ENCODE data around the gene CLDN19. TPM values are rescaled to one million over a fixed set of nuclear protein-coding genes. Genes with fewer than 3 reads are reported as not detected.
A peak's percentile ranks its signal among the peaks of the same experiment; 100 is the strongest.

The CLDN19 gene
- total RNA-seq, 1 experiment from 2014 or later: not detected

DNA sequence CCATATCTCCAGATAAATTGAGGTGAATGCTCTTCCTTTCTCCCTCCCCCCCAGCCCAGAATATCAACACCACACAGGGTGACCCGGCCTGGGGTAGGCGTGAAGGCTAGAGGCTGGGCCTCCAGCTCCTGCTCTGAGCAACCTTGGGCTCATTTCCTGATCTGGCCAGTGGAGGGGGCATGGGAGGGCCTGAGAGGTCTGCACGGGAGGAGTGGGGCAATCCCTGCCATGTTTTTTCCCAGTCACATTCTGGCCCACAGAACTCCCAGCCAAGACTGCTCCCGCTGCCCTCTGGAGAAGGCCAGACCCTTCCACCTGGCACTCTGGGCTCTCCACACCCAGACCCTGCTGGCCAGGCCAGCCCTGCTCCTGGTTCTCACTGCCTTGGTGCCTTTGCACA, 3.9 kb downstream of the CLDN19 start:
- ChIA-PET CTCF (interaction anchor here (0.7 to 1.0 kb wide), 3 partner anchors 30 to 589 kb away, joined by 3 to 4 read pairs (median 3); no protein-coding TSS in a partner anchor), POLR2A (no interaction called here), RAD21 (ENCODE audit: low non-redundant PET in 1 of 2, low total read pairs in 2 of 2, uncharacterized antibody in 2 of 2, unreplicated experiment in 2 of 2) (no interaction called here)
- Histone ChIP-seq H3K4me1 (ENCODE audit: control insufficient read depth in 1 of 2, insufficient read depth in 2 of 2, low read length in 2 of 2) (peaks cover 0 to 6% of the 10 kb centered on the region in 2 experiments; a peak in 3 of 4 replicates), H3K4me2 (ENCODE audit: low read length) (no peak overlapping the region), H2AFZ (ENCODE audit: low read depth, low read length, poor library complexity, severe bottlenecking) (no peak overlapping the region), H3K79me2 (ENCODE audit: insufficient read depth, low read length) (no peaks in the 10 kb centered on the region), H3K27ac (ENCODE audit: low read depth, low read length) (no peak overlapping the region; the same call in 1 of the 2 replicates), H3K27me3 (ENCODE audit: insufficient read depth, low read length) (no peaks in the 10 kb centered on the region), H3K9me2 (ENCODE audit: insufficient read depth) (no peaks in the 10 kb centered on the region), H3K9me3 (ENCODE audit: control insufficient read depth in 1 of 2, insufficient read depth in 1 of 2, low read depth in 1 of 2, low read length in 2 of 2) (no peaks in the 10 kb centered on the region), H3K36me3 (ENCODE audit: control insufficient read depth in 1 of 2, insufficient read depth in 2 of 2, low read length in 2 of 2) (no peaks in the 10 kb centered on the region), H4K20me1 (ENCODE audit: insufficient read depth) (no peaks in the 10 kb centered on the region), H3K9ac (ENCODE audit: low read length) (no peak overlapping the region), H3K4me3 (replicated peaks in 1 of 2; ENCODE audit: low read depth in 1 of 2, low read length in 2 of 2) (no peak overlapping the region)
- ATAC-seq: peak; percentile 88
- TF ChIP-seq, protein P1, sequence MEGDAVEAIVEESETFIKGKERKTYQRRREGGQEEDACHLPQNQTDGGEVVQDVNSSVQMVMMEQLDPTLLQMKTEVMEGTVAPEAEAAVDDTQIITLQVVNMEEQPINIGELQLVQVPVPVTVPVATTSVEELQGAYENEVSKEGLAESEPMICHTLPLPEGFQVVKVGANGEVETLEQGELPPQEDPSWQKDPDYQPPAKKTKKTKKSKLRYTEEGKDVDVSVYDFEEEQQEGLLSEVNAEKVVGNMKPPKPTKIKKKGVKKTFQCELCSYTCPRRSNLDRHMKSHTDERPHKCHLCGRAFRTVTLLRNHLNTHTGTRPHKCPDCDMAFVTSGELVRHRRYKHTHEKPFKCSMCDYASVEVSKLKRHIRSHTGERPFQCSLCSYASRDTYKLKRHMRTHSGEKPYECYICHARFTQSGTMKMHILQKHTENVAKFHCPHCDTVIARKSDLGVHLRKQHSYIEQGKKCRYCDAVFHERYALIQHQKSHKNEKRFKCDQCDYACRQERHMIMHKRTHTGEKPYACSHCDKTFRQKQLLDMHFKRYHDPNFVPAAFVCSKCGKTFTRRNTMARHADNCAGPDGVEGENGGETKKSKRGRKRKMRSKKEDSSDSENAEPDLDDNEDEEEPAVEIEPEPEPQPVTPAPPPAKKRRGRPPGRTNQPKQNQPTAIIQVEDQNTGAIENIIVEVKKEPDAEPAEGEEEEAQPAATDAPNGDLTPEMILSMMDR (IDR thresholded peaks at IDR 0.05 in 2 of 3, conservative IDR thresholded peaks at IDR 0.05 in 1 of 3; ENCODE audit: borderline replicate concordance in 1 of 3, insufficient read depth in 1 of 3, low read depth in 2 of 3, low read length in 2 of 3): peak in 2 of 3 experiments; percentile 44 to 64; a peak in 4 of 6 replicates
- no peak for TF ChIP-seq YY1 (IDR thresholded peaks at IDR 0.05; ENCODE audit: extremely low read depth, insufficient replicate concordance, low read depth, low read length)
- TF ChIP-seq, protein P2, sequence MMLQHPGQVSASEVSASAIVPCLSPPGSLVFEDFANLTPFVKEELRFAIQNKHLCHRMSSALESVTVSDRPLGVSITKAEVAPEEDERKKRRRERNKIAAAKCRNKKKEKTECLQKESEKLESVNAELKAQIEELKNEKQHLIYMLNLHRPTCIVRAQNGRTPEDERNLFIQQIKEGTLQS (IDR thresholded peaks at IDR 0.05): no peak
- no peak for DNase-seq (ENCODE audit: low read depth, low spot score)
- intact Hi-C loops (cut with micrococcal nuclease): loop anchor here (10.0 kb wide), 2 partner anchors 391 to 561 kb away; no protein-coding TSS in a partner anchor
- no TSS peak for BruUV-seq (replicated peaks)

DNA sequence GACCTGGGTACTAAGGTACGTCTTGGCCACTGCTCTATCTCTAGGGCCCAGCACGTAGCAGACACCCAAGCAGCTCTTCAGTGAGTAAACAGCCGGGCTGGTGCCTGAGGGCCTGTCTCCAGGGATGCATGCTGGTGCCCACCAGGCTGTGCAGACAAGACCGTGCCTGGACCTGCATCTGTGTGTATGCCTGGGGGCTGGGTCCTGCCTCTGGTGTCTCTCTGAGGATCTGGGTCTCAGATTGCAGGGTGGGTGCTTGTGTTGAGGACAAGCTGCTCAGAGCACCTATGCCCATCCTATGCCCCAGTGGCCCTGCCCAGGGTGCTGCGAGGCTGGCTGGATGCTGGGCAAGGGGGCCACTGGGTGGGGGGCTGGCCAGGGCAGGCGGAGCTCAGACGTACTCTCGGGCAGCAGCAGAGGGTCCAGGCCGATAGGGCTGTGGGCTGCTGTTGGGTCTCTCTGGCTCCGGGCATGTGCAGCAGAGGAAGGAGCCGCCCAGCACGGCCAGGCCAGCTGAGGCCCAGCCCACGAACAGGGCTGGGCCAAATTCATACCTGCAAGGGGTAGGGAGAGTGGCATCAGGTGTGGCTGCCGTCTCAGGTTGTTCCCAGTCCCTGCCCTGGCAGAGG, 4.4 kb downstream of the CLDN19 start:
- Histone ChIP-seq H3K27me3 (ENCODE audit: insufficient read depth, low read length) (no peaks in the 10 kb centered on the region), H3K9me2 (ENCODE audit: insufficient read depth) (no peaks in the 10 kb centered on the region), H3K79me2 (ENCODE audit: insufficient read depth, low read length) (no peaks in the 10 kb centered on the region), H2AFZ (ENCODE audit: low read depth, low read length, poor library complexity, severe bottlenecking) (no peak overlapping the region), H3K36me3 (ENCODE audit: control insufficient read depth in 1 of 2, insufficient read depth in 2 of 2, low read length in 2 of 2) (no peaks in the 10 kb centered on the region), H3K4me2 (ENCODE audit: low read length) (no peak overlapping the region), H3K9me3 (ENCODE audit: control insufficient read depth in 1 of 2, insufficient read depth in 1 of 2, low read depth in 1 of 2, low read length in 2 of 2) (no peaks in the 10 kb centered on the region), H3K27ac (ENCODE audit: low read depth, low read length) (no peak overlapping the region; the same call in 1 of the 2 replicates), H3K4me1 (ENCODE audit: control insufficient read depth in 1 of 2, insufficient read depth in 2 of 2, low read length in 2 of 2) (peaks cover 4 to 12% of the 10 kb centered on the region in 2 experiments), H3K4me3 (replicated peaks in 1 of 2; ENCODE audit: low read depth in 1 of 2, low read length in 2 of 2) (no peak overlapping the region), H3K9ac (ENCODE audit: low read length) (no peak overlapping the region), H4K20me1 (ENCODE audit: insufficient read depth) (no peaks in the 10 kb centered on the region)
- no TSS peak for BruUV-seq (replicated peaks)
- ChIA-PET CTCF (interaction anchor here (0.7 to 1.0 kb wide), 3 partner anchors 30 to 588 kb away, joined by 3 to 4 read pairs (median 3); no protein-coding TSS in a partner anchor), RAD21 (ENCODE audit: low non-redundant PET in 1 of 2, low total read pairs in 2 of 2, uncharacterized antibody in 2 of 2, unreplicated experiment in 2 of 2) (no interaction called here), POLR2A (no interaction called here)
- DNase-seq (ENCODE audit: low read depth, low spot score) (no peak), ATAC-seq (peak; percentile 19; the same call in 1 of the 2 replicates)
- intact Hi-C loops (cut with micrococcal nuclease): loop anchor here (10.0 kb wide), 2 partner anchors 391 to 561 kb away; no protein-coding TSS in a partner anchor
- TF ChIP-seq ZFX (IDR thresholded peaks at IDR 0.05) (no peak), YY1 (IDR thresholded peaks at IDR 0.05; ENCODE audit: extremely low read depth, insufficient replicate concordance, low read depth, low read length) (no peak), EGR1 (IDR thresholded peaks at IDR 0.05; ENCODE audit: low read depth) (no peak), SP1 (IDR thresholded peaks at IDR 0.05; ENCODE audit: low read depth) (no peak), CBX3 (IDR thresholded peaks at IDR 0.05; ENCODE audit: low read depth) (no peak), RAD21 (IDR thresholded peaks at IDR 0.05; ENCODE audit: low read depth) (no peak), EZH2 (IDR thresholded peaks at IDR 0.05) (no peak), POLR2A (IDR thresholded peaks at IDR 0.05; ENCODE audit: borderline replicate concordance, extremely low read depth, insufficient read depth, insufficient read length) (no peak), SIN3A (IDR thresholded peaks at IDR 0.05; ENCODE audit: low read depth) (no peak), ELF1 (IDR thresholded peaks at IDR 0.05; ENCODE audit: borderline replicate concordance, low read depth) (no peak), JUND (IDR thresholded peaks at IDR 0.05) (no peak)
- TF ChIP-seq, protein P3, sequence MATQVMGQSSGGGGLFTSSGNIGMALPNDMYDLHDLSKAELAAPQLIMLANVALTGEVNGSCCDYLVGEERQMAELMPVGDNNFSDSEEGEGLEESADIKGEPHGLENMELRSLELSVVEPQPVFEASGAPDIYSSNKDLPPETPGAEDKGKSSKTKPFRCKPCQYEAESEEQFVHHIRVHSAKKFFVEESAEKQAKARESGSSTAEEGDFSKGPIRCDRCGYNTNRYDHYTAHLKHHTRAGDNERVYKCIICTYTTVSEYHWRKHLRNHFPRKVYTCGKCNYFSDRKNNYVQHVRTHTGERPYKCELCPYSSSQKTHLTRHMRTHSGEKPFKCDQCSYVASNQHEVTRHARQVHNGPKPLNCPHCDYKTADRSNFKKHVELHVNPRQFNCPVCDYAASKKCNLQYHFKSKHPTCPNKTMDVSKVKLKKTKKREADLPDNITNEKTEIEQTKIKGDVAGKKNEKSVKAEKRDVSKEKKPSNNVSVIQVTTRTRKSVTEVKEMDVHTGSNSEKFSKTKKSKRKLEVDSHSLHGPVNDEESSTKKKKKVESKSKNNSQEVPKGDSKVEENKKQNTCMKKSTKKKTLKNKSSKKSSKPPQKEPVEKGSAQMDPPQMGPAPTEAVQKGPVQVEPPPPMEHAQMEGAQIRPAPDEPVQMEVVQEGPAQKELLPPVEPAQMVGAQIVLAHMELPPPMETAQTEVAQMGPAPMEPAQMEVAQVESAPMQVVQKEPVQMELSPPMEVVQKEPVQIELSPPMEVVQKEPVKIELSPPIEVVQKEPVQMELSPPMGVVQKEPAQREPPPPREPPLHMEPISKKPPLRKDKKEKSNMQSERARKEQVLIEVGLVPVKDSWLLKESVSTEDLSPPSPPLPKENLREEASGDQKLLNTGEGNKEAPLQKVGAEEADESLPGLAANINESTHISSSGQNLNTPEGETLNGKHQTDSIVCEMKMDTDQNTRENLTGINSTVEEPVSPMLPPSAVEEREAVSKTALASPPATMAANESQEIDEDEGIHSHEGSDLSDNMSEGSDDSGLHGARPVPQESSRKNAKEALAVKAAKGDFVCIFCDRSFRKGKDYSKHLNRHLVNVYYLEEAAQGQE (IDR thresholded peaks at IDR 0.05; ENCODE audit: low read depth): no peak
- TF ChIP-seq, protein P2 (IDR thresholded peaks at IDR 0.05): no peak
